Hepatocyte (in vitro differentiated cells): ENCODE results near the gene GUCD1.

Experiments
- EZH2 ChIP-seq: fragments of 200-600 bp; sonication (generic); IDR thresholded peaks from 2 replicates; pipeline ENCODE4 v1.6.1; 2016; ENCODE audit warnings: antibody characterized with exemption, mild to moderate bottlenecking, borderline replicate concordance
- TF ChIP-seq, protein P1 (sequence below): fragments of 200-600 bp; sonication (generic); IDR thresholded peaks from 2 replicates; pipeline ENCODE4 v1.5.1; 2016; ENCODE audit warnings: antibody characterized with exemption, mild to moderate bottlenecking; ENCODE audit not compliant: poor library complexity

DNA sequence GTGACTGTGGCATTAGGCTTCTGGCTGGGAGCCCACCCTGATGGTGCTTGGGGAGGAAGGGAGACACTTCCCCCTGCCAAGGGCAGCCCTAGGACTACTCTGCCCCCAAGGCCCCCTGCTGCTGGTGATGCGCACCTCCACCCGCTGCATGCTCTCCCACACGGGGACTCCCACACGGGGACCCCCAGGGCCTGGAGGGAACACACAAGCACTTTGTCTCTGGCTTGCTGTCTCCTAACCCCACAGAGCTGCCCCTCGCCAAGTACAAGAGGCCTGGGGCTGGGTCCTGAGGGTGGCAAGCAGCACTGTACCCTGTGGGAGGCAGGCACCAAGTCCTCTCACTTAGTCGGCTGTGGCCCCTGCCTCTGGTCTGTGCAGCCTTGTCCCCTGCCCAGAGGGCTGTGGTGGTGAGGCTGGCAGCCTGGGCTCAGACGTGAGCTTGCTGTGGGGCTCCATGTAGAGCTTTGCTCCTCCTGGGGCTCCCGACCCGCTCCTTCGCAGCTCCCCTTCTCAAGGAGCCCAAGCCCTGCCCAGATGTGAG is 30.0 kb upstream of the GUCD1 start:
- TF ChIP-seq, protein P1, sequence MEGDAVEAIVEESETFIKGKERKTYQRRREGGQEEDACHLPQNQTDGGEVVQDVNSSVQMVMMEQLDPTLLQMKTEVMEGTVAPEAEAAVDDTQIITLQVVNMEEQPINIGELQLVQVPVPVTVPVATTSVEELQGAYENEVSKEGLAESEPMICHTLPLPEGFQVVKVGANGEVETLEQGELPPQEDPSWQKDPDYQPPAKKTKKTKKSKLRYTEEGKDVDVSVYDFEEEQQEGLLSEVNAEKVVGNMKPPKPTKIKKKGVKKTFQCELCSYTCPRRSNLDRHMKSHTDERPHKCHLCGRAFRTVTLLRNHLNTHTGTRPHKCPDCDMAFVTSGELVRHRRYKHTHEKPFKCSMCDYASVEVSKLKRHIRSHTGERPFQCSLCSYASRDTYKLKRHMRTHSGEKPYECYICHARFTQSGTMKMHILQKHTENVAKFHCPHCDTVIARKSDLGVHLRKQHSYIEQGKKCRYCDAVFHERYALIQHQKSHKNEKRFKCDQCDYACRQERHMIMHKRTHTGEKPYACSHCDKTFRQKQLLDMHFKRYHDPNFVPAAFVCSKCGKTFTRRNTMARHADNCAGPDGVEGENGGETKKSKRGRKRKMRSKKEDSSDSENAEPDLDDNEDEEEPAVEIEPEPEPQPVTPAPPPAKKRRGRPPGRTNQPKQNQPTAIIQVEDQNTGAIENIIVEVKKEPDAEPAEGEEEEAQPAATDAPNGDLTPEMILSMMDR, result no peak
- no peak for TF ChIP-seq EZH2
